ENCODE data around the gene STXBP6.

Gene STXBP6

GRCh38 chr14:25052385-25052784 lies 2.4 kb upstream of the STXBP6 start:
- DNase-seq (ENCODE audit: low read depth), result no peak

GRCh38 chr14:25050269-25051150 lies 563 bp upstream of the STXBP6 start:
- peak; percentile 22 for DNase-seq (ENCODE audit: low read depth)

GRCh38 chr14:25049093-25049567 lies 817 bp downstream of the STXBP6 start:
- no peak for DNase-seq (ENCODE audit: low read depth)

- peak; percentile 62 for DNase-seq (ENCODE audit: low read depth)
These were observed 1.6 kb downstream of the STXBP6 start for GRCh38 chr14:25048170-25049016.

- DNase-seq (ENCODE audit: low read depth), result no peak
These were observed 3.5 kb downstream of the STXBP6 start for GRCh38 chr14:25046301-25046943.

DNA sequence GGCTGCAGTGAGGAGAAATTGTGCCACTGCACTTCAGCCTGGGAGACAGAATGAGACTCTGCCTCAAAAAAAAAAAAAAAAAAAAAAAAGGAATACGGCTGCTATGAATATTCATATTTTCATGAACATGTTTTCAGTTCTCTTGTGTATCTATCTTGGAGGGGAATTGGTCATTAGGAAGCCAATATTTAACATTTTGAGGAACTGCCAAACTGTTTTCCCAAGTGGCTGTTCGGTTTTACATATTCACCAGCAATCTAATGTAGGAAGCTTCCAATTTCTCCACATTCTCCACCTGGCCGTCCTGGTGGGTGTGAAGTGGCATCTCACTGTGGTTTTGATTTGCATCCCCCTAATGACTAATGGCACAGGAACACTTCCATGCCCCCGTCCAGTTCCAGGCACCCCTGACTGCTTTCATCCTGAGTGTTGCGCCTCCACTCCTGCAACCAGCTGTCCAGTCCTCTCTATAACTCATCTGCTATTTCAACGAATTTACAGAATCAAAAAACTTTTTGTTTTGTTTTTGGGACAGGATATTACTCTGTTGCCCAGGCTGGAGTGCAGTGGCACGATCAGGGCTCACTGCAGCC lies 5.7 kb downstream of the STXBP6 start:
- no peak for DNase-seq (ENCODE audit: low read depth)

DNA sequence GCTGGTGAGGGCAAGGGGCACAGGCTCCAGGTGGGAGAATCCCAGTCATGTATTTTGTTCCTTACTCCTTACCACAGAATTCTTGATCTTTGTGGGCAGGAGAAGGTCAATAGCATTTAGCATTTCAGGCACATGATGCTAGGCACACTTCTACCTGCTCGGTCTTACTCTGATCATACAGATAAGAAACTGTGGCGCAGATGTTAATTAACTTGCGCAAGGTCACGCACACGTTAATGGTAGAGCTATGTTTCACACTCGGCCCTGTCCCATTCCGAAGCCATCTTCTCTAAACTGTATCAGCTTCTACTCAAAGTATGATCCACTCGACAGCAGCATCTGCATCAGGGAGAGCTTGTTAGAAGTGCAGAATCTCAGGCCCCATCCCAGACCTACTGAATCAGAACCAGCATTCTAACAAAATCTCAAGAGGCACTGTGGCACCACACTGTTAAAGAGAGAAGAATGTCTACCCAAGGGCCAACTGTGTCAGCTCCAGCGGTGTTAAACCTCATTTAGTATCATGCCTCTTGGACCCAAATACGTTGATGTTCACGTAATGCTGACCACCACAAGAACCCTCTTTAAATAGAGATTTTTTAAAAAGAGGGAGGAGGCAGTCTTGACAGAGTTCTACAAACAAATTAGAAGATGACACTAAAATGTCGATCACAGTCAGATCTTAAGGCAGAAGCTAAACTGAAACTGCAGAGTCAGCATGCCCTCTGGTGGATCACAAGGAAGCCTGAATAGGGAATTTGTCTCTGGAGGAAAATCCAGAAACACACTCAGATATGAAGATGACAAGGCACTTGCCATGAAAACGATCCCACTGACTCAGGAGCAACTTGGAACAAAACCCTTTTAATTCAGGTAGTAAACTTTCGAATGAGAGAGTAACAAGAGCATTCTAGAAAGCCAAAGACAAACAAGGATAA lies 7.3 kb downstream of the STXBP6 start:
- peak; percentile 61 for DNase-seq (ENCODE audit: low read depth)

- DNase-seq (ENCODE audit: low read depth), result no peak
These were observed 8.0 kb downstream of the STXBP6 start for GRCh38 chr14:25041898-25042297.

DNA sequence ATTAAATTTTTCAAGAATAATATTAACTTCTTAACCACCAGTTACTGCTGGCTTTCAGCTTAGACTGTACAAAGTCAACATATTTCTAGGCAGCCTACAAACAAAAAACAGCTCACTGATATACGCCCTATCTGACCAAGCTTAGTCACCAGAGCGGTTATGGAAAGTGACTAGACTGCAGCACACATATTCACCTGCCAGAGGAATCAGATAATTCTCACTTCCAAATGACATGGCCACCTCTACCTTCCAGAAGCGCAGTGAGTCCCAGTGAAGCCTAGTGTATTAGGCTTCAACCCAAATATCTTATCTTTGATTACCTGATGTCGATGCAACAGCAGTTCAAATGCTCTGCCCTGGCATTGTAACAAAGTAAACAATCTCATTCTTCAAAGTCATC lies 8.5 kb downstream of the STXBP6 start:
- DNase-seq (ENCODE audit: low read depth), result no peak

DNA sequence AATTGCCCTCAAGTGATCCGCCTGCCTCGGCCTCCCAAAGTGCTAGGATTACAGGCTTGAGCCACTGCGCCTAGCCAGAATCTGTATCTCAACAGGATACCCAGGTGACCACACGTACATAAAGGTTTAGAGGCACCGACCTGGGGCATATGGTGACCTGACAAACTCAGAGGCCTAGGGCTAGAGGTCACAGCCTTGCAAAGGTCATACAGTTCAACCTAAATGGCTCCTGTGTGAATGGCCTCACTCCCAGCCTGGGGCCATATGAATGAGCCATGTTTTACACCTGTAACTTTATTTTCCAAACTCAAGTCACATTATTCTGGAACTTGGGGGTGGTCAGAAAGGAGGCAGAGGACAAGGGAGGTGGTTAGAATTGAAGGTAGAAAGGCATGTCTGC lies 10.0 kb downstream of the STXBP6 start:
- DNase-seq (ENCODE audit: low read depth), result no peak

DNA sequence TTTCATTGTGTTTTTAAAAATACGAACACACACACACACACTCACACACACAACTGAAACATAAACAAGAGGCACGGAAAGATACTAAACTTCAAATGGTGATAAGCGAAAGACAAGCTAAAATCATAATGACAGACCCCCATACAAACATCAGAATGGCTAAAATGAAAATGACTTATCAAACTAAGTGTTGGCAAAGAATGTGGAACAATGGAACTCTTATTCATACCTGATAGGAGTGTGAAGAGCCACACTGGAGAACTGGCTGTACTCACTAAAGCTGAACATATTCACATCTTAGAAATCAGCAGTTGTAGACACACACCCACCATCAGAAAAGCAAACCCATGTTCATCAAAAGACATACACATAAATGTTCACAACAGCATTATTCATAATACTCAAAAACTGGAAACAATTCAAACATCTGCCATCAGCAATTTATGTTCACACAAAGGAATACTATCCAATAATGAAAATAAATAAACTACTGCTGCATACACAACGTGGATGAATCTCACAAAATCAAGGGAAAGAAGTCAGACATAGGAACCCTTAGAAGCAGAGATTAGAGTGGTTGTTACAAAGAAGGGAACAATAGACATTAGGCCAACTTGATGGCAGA lies 11.8 kb downstream of the STXBP6 start:
- no peak for DNase-seq (ENCODE audit: low read depth)

- no peak for DNase-seq (ENCODE audit: low read depth)
These were observed 12.9 kb downstream of the STXBP6 start for GRCh38 chr14:25037032-25037431.

GRCh38 chr14:25034803-25035681 lies 14.9 kb downstream of the STXBP6 start:
- no peak for DNase-seq (ENCODE audit: low read depth)

GRCh38 chr14:25033358-25033757 lies 16.6 kb downstream of the STXBP6 start:
- DNase-seq (ENCODE audit: low read depth), result no peak

DNA sequence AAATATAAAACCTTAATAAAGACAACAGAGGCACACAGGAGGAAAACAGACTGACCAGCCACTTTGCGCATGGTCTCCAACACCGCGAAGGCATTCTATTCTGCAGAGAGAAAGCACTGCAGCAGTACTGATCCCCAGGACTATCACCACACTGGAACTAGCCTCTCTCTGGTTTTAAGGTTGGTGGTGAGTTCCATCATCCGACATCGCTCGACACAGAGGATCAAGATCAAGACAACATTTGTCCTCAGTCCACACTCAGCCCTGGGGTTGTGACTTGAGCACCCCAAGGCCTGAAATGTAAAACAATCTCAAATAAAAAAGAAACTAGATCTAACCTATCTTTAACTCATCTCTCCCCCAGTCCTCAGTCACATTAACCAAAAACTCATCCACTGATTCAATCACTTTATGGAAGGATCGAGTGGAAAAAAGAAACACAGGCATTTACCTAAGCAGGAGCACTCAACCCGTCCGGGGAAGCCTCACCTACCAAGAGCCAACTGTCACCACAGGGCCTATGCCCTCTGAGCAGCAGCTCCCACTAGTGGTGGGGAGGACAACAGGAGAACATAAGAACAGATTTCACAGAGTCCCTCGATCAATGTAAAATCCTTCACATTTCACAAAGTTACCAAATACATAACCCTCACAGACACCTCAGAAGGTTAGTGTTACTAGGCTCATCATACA lies 17.7 kb downstream of the STXBP6 start:
- no peak for DNase-seq (ENCODE audit: low read depth)

DNA sequence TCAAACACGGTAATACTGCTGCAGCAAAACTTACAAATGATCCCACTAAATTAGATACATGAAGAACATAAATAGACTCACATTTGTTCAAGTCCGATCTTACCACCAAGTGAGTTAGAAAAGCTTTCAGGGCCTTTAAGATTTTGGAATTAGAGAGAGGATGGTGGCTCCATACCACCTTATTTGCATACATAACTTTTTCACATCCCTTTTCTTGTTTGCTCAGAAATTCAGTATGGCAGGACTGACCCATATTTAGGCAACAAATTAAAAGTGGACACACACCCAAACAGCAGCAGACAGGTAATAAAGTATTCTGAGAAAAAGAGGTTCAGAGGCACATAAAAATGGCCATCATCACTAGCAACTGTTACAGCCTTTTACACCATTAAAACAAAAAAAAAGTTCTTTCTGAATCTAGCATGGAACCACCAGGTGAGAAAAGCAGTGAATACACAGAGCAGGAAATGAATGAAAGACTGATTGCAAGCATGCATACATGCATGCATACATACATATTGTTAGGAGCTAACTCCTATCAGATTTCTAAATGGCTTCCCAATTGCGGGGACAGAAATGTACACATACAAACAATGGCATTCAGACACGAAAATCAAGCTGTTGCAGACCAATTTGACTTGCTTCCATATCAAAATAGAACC lies 23.3 kb downstream of the STXBP6 start:
- DNase-seq (ENCODE audit: low read depth), result no peak

DNA sequence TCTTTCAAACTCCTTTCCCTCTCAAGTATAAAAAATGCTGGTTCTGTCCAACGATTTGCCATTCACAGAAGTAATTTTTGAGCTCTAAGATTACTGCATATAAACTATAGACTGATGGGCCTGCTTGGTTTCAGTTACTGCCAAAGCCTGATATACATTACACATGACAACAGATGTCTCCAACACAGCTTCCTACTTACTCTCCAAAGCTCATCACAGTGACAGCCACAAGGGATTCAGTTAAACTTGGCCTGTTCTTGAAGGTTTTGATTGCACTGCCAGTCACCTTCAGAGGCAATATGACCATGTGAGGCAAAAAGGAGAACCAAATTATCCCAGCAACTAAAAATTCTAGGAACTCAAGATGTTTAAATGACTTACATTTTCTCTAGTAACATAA lies 30.1 kb downstream of the STXBP6 start:
- no peak for DNase-seq (ENCODE audit: low read depth)

DNA sequence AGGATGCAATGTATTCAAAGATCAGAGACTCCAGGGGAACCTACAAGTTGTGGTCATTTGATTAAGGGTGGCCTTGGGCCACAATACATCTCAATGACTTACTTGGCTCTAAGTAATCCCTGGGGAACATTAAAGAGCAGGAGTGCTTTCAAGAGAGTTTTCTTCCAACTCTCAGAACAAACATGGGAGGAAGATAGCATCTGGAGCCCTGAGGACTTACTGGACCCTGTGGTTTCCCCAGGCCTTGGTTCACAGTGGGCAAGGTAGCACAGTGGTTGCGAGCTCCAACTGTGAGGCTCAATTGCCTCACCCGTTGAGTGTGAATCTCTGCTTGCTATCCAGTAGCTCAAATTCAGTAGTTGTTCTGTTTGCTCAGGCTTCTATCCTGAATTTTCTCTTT lies 32.4 kb downstream of the STXBP6 start:
- no peak for DNase-seq (ENCODE audit: low read depth)

Measured in fibroblast of the conjunctiva (primary cell).